MM.1S (cell line): ENCODE data around the gene TTL.
"Not testable (repeated sequence)": the region's sequence is repeated elsewhere in the genome, so short reads cannot be mapped to it uniquely, and the experiment has no call there.

Experiments used
- CTCF ChIP-seq: fragments of 300-600 bp; sonication (generic); IDR thresholded peaks from 2 replicates; pipeline ENCODE4 v1.5.1; 2016; ENCODE audit warnings: antibody characterized with exemption, low read length, mixed read lengths
- EZH2 ChIP-seq: fragments of 300-600 bp; sonication (generic); optimal IDR thresholded peaks from 2 replicates; pipeline ENCODE3; 2017; ENCODE audit warnings: low read depth, mild to moderate bottlenecking, antibody characterized with exemption, low read length, mixed read lengths

GRCh38 chr2:112509239-112509998, 27.5 kb downstream of the TTL start:
- TF ChIP-seq CTCF, EZH2: not testable (repeated sequence)
